NCI-H2107 treated with DMSO at 0.1 percent for 48 hours (cell line): Measurements from ENCODE around the gene ALDH1A3.

Experiments used
- DNase-seq: peaks from one replicate; lab custom pipeline; 2025; ENCODE audit not compliant: unreplicated experiment; lab: John Stamatoyannopoulos, UW

ALDH1A3 gene

GRCh38 chr15:100901296-100901695 is 21.7 kb downstream of the ALDH1A3 start:
- DNase-seq = no peak

DNA sequence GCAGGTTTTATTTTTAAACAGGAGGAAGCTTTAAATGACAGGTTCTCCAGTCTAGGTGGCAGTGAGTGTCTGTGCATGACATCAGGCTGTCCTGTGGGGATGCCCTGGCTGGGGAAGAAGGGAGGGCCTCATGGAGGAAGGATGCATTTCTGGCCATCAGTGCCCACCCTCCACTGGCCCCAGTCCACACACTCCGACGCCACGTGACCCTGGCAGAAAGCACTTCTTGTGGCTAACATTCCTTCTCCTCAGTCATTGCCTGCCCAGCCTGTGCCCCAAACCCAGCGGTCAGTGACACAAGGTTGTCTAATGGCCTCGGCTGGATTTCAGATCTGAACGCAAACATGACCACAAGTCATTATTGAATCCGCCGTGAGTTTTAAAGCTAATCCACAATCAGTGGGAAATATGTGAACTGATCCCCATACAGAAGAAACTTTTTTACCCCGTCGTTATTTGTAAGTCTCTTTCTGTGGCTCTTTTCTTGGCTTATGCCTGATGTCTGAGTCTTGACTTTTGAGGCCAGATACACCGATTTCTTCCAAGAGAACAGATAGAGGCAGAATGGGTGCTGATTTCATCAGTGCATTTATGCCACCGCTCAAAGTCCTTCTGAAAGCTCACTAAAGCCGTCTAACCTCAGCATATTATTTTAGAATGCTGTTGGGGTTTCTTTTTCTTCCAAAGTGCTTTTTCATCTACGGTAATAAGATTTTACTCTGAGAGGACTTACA is 22.2 kb downstream of the ALDH1A3 start:
- DNase-seq = no peak

GRCh38 chr15:100902436-100903167 is 23.0 kb downstream of the ALDH1A3 start:
- DNase-seq = no peak

DNA sequence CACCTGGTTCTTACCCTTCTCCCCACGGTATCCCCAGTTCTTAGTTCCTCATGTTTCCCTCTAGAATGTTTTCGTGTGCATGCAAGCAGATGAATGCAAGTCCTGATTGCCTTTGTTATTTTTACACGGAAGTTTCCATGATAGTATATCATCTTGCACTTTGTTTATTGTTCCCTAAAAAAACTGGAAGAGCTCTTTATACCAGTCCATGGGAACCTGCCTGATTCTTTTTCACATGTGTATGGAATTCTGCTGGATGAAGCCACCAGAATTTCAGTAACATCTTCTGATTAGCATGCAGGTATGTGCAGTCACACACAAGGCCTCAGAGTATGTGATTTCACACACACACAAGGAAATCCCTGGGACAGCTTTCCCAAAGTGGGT is 23.5 kb downstream of the ALDH1A3 start:
- no peak for DNase-seq

- DNase-seq = no peak
Measured at GRCh38 chr15:100905850-100906249, 26.2 kb downstream of the ALDH1A3 start.

DNA sequence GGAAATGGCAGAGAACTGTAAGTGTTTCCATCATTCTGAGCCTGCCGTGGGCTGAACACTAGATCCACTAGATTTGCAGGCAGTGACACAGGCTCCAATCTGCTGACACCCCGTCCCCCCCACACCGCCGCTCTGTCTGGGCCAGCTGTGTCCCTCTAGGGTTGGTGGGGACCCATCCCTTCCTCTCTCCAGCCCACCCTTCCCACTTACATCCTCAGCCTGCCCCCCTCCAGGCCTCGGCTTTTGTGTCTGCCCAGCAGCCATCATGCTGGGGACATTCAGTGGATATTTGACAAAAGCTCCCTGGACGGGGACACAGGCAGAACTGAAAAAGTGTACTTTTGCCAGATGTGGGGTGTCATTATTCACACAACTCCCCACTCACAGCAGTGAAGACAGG is 28.8 kb downstream of the ALDH1A3 start:
- DNase-seq = no peak

DNA sequence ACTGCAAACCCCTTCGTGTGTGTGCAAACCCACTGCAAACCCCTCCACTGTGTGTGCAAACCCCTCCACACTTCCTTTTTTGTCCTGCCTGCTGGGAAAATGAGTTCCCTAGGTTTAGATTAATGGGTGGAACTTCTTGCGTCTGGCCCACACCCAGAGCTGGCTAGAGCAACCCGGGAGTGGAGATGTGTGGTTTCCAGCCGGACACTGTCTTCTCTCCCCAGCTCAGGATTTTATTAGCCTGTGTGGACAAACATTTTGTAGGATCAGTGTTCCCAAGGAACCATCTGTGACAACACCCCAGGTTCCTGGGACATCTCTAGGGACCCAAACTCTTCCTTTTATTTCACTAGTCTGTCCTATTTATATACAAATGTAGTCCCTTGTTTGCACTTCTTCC is 29.9 kb downstream of the ALDH1A3 start:
- DNase-seq = no peak

DNA sequence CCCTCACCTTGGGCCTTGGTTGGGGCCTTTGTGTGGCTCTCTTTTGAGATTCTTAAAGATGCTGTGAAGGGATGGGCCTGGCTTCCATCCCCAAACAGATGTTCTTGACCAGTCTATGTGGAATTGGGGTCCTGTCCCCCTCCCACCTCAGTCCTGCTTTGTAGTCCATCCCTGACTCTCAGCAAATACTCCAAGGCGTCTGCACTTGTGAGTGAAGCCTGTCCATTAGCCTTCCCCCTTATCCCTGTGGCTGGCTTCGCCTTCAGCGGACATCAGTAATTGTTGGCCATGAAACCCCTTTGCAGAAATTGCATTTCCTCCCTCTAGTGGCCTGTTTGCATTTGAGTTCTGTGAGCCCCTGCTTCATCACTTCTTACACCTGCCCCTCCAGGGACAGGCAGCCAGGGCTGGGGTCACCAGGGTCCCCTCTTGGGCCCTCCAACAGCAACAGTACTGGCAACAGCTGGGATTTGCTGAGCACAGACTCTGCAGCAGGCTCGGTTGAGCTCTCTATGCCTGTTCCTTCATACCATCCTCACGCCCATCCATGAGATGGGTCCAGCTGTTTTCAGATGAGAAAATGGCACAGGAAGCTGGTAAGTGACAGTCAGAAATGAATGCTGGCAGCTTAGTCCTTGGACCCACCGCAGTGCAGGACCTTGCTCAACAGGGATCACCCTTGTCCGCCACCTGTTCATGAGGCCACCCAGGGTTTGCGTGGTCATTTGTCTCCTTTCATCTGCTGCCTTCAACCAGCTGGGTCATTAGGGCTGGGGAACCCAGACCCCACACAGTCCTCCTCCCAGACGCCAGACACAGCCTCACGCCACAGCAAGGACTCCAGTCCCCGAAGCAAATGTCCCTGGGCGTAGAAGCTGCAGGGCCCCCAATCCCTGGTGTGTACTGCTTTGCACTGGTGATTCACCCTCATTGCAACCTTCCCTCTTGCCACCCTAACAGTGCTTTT is 30.6 kb downstream of the ALDH1A3 start:
- DNase-seq = no peak

GRCh38 chr15:100911086-100911485 is 31.5 kb downstream of the ALDH1A3 start:
- no peak for DNase-seq

DNA sequence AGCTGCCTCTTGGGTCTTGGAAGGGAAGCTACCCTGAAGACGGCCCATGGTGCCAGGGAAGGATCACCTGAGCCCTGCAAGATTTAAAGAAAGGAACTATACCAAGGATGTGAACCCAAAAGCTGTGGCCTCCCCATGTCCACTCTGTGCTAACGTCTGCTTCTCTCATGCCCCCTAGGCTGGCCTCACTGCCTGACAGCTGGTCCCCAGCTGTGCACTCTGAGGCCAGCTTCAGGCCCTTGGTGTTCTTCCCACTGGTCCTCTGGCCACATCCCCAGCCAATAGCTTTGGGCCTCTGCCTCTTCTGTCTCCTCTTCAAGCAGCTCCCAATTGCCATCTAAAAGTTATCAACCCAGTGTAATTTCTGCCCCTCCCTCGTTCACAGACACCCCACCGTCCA is 34.3 kb downstream of the ALDH1A3 start:
- no peak for DNase-seq

DNA sequence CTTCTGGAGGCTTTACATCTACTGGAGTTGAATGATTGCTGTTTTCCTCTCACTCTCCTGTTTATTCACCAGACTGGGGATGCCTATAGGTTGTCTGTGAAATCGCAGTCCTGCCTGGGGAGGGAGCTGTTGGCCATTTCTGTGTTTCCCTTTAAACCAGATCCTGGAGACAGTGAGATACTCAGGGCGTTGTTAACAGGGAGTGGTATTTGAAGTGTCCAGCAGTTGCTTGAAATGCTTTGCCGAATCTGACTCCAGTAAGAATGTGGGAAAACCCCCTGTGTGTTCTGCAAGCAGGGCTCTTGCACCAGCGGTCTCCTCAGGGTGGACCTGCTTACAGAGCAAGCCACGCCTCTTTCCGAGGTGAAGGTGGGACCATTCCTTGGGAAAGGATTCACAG is 35.2 kb downstream of the ALDH1A3 start:
- DNase-seq = no peak

DNA sequence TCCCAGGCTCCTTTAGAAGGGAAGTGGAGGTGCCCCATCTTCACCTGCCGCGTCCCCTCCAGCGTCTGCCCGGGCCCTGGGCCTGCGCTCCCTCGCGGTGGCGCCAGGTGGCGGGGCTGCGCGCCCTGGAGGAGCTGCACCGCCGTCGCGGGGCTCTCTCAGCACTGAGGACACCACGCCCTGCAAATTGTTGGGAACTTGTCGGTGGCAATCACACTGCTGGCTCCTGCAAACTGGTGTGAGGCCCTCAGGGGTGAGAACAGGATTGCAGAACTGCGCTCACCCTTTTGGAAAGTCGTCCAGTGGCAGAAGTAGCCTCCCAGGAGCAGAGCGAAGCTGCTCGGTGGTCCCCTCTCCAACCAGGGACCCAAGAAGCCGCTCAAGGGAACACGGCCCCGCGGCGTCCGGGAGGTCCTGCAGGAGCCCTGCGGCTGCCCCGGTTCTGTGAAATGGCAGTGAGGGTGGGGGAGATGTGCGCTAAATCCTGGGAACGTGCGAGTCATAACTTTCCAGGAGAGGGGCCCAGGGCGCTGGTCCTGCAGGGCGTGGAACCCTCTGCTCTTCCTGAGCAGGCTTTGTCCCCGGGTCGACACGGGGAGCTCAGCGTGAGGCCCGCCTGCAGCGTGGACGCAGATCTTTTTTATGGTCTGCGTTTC is 38.5 kb downstream of the ALDH1A3 start:
- DNase-seq = no peak

DNA sequence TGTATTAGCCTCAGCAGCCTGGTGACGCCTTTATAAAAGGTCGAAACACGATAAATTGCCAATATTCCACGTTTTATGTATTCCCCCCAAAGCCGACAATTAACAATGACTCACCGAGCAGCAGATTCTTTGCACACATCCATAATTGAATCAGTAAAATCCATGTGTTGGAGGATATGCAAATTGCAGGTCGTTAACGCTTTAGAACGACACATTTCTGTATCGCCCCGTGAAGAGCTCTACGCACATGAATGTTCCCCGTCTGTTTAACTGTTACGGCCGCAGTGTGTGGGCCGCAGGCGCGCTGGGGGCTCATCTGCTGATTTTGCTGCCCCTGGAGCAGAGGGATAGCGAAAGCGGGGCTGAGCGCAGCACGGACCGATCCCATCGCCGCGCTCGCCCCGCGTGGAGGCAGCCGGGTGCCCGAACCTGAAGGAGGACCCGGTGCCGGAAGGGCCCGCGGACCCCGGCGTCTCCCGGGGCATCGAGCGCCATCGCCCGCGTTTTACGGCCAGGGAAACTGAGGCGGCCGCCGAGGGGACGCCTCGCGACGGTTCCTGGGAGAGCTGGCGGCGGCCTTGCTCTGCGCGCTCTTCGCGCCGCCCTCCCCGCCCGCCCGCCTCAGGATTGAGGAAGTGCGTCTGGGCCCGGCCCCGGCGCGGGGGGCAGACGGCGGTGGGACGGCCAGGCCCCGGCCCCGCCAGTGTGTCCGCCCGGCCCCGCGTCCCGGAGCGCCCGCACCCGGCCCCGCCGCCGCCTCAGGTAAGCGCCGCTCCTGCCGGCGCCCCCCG is 39.3 kb downstream of the ALDH1A3 start, which contains the start of gene LRRK1:
Gene LRRK1, plus strand, starts transcription at position 668 of the 791 bp plus-strand sequence. CDS start 5,276 bp downstream, outside the sequence.
- no peak for DNase-seq

GRCh38 chr15:100919481-100920405 is 40.1 kb downstream of the ALDH1A3 start:
- DNase-seq = no peak

DNA sequence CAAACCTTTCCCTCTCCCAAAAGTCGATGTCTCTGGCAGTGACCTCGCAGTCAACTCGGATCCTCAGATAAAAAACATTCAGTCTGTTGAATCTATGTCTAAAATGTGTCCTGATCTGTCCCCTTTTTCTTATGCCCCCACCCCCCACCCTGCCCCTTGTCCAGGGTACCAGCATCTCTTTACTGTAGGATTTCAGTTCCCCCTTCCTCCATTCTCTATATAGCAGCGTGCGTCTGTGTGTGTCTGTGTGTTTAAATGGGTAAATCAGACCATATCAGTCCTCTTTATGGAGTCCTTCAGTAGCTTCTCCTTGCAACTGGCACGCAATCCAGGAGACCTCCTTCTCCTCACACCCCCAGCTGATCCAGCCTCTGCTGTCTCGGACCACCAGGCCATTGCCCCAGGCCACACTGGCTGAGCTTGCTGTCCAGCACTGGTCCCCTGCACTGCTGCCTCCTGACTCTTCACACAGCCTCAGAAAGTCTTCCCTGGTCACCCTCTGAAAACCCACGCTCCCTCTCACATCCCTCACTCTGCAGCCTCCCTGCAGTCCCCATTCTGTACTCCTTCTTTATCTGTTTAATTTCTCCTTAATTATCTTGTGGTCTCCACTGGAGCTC is 41.0 kb downstream of the ALDH1A3 start:
- DNase-seq = no peak

- no peak for DNase-seq
Measured at GRCh38 chr15:100922192-100923040, 42.8 kb downstream of the ALDH1A3 start.

DNA sequence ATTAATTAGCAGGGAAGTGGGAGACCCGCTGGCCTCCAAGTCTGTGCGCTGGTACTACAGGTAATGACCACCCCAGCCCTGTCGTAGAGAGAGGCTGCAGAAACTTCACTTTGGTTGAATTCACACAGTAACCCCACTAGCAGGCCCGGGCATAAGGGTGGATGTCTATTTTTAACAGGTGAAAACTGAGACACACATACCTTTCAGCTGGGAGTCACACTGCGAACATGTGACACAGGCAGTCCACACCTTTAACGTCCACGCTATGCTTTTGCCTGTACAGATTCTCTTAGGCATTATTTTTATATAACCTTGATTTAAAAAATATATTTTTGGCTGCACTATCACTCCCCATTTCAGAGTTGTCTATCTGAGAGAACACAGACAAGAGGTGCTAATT is 43.4 kb downstream of the ALDH1A3 start:
- DNase-seq = no peak

DNA sequence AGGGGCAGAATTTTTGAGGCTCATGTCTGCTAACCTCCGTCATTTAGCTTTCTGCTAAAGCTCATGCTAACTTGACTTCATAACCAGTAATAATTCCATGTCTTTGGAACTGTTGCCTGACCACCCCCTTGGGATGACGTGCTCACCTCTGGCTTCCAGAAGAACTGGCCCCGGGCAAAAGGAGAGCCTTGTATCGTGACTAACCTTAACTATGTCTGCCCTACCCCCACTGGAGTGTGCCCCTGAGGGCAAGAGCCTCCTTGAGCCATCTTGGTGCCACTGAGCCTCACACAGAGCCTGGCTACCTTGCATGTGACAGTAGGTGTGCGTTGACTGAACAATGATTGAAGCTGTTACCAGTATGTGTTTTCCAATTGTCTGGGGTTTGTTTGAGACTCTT is 44.3 kb downstream of the ALDH1A3 start:
- no peak for DNase-seq
